HEK293T (cell line): ENCODE measurements around the gene DCUN1D3.
"Not testable (repeated sequence)": the region's sequence is repeated elsewhere in the genome, so short reads cannot be mapped to it uniquely, and the experiment has no call there.

Experiments
- ELF4 ChIP-seq: fragments of 450-650 bp; IDR thresholded peaks from 2 replicates; pipeline ENCODE4 v1.6.1; 2017; ENCODE audit warnings: antibody characterized with exemption
- FOXK2 ChIP-seq: fragments of 450-650 bp; IDR thresholded peaks from 2 replicates; pipeline ENCODE4 v1.6.1; 2016; ENCODE audit warnings: mild to moderate bottlenecking
- HDGF ChIP-seq: fragments of 450-650 bp; IDR thresholded peaks from 2 replicates; pipeline ENCODE4 v1.6.1; 2017; ENCODE audit warnings: antibody characterized with exemption, borderline replicate concordance
- NFRKB ChIP-seq: fragments of 450-650 bp; IDR thresholded peaks from 2 replicates; pipeline ENCODE4 v1.6.1; 2016; ENCODE audit warnings: mild to moderate bottlenecking, moderate library complexity
- SP1 ChIP-seq: fragments of 450-650 bp; IDR thresholded peaks from 2 replicates; pipeline ENCODE4 v1.6.1; 2017
- SUZ12 ChIP-seq: fragments of 450-650 bp; IDR thresholded peaks from 2 replicates; pipeline ENCODE4 v1.6.1; 2016; ENCODE audit warnings: mild to moderate bottlenecking
- TARDBP ChIP-seq: fragments of 450-650 bp; IDR thresholded peaks from 2 replicates; pipeline ENCODE4 v1.6.1; 2016
- ZNF384 ChIP-seq: fragments of 450-650 bp; IDR thresholded peaks from 2 replicates; pipeline ENCODE4 v1.6.1; 2016
- TF ChIP-seq, protein P1 (sequence below): fragments of 450-650 bp; IDR thresholded peaks from 2 replicates; pipeline ENCODE4 v1.6.1; 2016

DNA sequence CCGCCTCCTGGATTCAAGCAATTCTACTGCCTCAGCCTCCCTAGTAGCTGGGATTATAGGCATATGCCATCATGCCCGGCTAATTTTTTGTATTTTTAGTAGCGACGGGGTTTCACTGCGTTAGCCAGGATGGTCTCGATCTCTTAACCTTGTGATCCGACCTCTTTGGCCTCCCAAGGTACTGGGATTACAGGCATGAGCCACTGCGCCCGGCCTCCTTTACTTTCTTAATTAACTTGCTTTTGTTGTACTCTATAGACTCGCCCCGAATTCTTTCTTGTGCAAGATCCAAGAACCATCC, 45.4 kb upstream of the DCUN1D3 start:
- not testable (repeated sequence) for TF ChIP-seq TARDBP, ZNF384, HDGF, SP1, FOXK2, SUZ12, ELF4, NFRKB
- TF ChIP-seq, protein P1, sequence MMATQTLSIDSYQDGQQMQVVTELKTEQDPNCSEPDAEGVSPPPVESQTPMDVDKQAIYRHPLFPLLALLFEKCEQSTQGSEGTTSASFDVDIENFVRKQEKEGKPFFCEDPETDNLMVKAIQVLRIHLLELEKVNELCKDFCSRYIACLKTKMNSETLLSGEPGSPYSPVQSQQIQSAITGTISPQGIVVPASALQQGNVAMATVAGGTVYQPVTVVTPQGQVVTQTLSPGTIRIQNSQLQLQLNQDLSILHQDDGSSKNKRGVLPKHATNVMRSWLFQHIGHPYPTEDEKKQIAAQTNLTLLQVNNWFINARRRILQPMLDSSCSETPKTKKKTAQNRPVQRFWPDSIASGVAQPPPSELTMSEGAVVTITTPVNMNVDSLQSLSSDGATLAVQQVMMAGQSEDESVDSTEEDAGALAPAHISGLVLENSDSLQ: not testable (repeated sequence)
